Lower leg skin (tissue), 4 donors: ENCODE measurements around the gene CHD6. TPM values are rescaled to one million over a fixed set of nuclear protein-coding genes. Genes with fewer than 3 reads are reported as not detected.

ENCODE experiments used
- DNase-seq, 2 donors: peaks; one replicate each; pipeline ENCODE4 v3.0.0-alpha.2; 2019; ENCODE audit warnings: low spot score in 2 of 2
- H3K4me3 ChIP-seq: fragments of 200-600 bp; sonication (generic); 2 replicates; pipeline ENCODE4 v1.5.1; 2017; ENCODE audit warnings: mild to moderate bottlenecking, low read depth; ENCODE audit not compliant: poor library complexity, severe bottlenecking
- CTCF ChIP-seq, 3 donors: fragments of 450-650 bp; IDR thresholded peaks; one replicate each; pipeline ENCODE4 v1.5.1; 2016; ENCODE audit warnings: antibody characterized with exemption in 3 of 3, mild to moderate bottlenecking in 3 of 3, moderate library complexity in 2 of 3
- POLR2A ChIP-seq, 2 donors: fragments of 450-650 bp; IDR thresholded peaks; one replicate each; pipeline ENCODE4 v1.6.1; 2016 to 2017; ENCODE audit warnings: antibody characterized with exemption in 2 of 2, mild to moderate bottlenecking in 1 of 2, moderate library complexity in 1 of 2
- WGBS, 2 donors: methylation state at CpG; one replicate each; pipeline ENCODE4 v1.1.5; 2018; 5-methylcytosine and 5-hydroxymethylcytosine counted together
- intact Hi-C: fragments of 100-400 bp; cut with DNase I; formaldehyde crosslinking; loops from one replicate; pipeline ENCODE4 v1.15.0; 2023; ENCODE audit warnings: low total_unique reads
- total RNA-seq, 4 donors: library from RNA; depleted of rRNA; stranded (reverse); fragments of >200 nt; gene quantifications; one replicate each; pipeline ENCODE4 v1.1.0, GENCODE V29; 2016

The CHD6 gene
- total RNA-seq, 4 donors from 2014 or later: 29.7 to 40.1 (median 37.7) TPM

GRCh38 chr20:41405436-41405835, 212.7 kb downstream of the CHD6 start:
- TF ChIP-seq POLR2A (IDR thresholded peaks at IDR 0.05): no peak
- TF ChIP-seq CTCF (IDR thresholded peaks at IDR 0.05): no peak
- intact Hi-C loops: no loop called here
- WGBS, 2 donors: 86 to 93% methylated on average over 3 of the region's 3 CpGs
- DNase-seq: no peak
- H3K4me3 ChIP-seq: no peak overlapping the region

GRCh38 chr20:41403604-41404003, 214.6 kb downstream of the CHD6 start:
- TF ChIP-seq POLR2A (IDR thresholded peaks at IDR 0.05) (no peak), CTCF (IDR thresholded peaks at IDR 0.05) (no peak)
- WGBS, 2 donors: 83 to 85% methylated on average over 12 of the region's 12 CpGs

GRCh38 chr20:41398408-41398807, 219.8 kb downstream of the CHD6 start:
- intact Hi-C loops: no loop called here
- TF ChIP-seq POLR2A (IDR thresholded peaks at IDR 0.05) (no peak), CTCF (IDR thresholded peaks at IDR 0.05) (no peak)
- H3K4me3 ChIP-seq: no peak overlapping the region
- peak in 1 of 2 donors; percentile 73 for DNase-seq
- 67 to 85% methylated on average over 2 of the region's 2 CpGs for WGBS, 2 donors

More at GRCh38 chr20:41403604-41404003, 214.6 kb downstream of the CHD6 start:
- intact Hi-C loops: no loop called here
- no peak overlapping the region for H3K4me3 ChIP-seq
- DNase-seq: no peak

DNA sequence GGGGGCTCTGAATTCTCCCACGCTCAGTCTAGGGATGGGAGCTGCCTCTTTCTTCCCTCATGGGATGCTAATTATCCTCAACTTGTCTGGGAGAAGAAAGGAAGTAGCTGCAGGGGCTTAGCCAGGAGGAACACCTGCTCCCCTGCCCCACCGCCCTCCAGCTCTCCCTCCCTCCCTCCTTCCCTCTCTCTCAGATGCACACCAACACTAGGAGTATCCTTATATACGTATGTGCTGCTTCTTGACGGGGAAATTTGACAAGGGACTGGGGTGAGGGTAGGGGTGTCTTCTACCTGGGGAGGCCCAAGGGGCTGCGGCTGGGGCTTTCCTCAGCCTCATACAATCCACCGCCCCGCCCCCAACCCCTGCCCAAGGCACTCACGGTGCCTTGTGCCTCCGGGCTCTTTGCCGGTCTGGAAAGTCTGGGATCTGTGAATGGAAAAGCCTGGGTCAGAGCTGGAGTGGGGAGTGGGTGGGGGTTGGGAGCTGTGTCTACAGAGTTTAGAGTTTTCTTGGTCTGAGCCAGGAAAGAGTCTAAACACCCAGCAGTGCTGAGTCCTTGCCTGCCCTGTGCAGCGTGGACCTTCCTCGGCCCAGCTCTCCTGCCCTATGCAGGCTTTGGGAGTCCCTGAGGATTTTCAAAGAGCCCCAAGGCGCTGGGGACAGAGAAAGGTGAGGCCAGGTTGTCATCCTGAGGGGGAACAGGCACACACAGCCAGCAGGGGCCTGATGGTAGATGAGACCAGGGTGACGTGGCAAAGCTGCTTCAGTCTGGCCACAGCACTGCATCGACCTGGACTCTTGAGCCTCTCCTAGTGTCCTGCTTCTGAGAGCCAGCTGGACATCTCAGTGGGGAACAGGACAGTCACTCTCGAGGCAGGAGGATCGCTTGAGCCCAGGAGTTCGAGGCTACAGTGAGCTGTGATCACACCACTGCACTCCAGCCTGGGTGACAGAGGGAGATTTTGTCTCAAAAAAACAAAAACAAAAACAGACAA, 222.2 kb downstream of the CHD6 start:
- TF ChIP-seq CTCF (IDR thresholded peaks at IDR 0.05) (no peak), POLR2A (IDR thresholded peaks at IDR 0.05) (no peak)
- H3K4me3 ChIP-seq: no peak overlapping the region
- intact Hi-C loops: no loop called here
- 56 to 57% methylated on average over 18 of the region's 18 CpGs for WGBS, 2 donors
- DNase-seq: peak in 1 of 2 donors; percentile 81

DNA sequence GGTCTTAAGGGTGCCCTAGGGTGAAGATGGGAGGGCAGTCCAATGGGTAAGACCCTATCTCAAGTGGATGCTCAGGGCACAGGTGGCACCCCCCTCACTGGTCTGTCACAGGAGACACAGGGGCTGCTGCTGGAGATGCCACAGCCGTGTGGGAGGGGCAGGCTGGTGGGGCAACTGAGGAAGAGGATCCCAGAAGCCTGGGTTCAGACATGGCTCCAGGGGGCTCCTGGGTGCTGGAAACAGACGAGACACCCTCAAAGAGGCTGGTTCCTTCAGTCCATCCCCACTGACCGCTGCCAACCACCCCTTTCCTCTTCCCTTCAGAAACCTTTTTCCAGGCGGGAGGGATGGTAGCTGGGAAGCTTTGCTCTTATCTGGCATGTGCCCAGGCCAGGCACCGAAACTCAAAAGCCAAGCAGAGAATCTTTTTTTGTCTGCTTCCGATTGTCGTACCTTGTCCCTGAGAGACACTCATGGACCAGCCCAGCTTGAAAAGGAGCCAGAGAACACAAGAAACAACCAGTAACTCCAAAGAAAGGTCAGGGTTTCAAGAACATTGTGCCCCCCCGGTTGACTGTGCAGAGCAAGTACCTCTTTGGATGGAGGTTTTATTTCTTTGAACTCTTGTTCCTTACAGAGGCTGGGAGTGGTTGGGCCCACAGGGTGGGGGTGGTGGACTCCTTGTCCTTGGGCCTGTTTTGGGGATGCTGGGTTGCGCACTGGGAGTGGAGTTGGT, 223.1 kb downstream of the CHD6 start:
- 65 to 73% methylated on average over 9 of the region's 9 CpGs for WGBS, 2 donors
- no peak for TF ChIP-seq POLR2A (IDR thresholded peaks at IDR 0.05)
- no peak for TF ChIP-seq CTCF (IDR thresholded peaks at IDR 0.05)
- H3K4me3 ChIP-seq: no peak overlapping the region
- intact Hi-C loops: no loop called here
- DNase-seq: peak in 1 of 2 donors; percentile 77
